Myocyte (in vitro differentiated cells): ENCODE measurements around the gene ZBTB3. TPM values are rescaled to one million over a fixed set of nuclear protein-coding genes. Genes with fewer than 3 reads are reported as not detected.
"Not testable (repeated sequence)": the region's sequence is repeated elsewhere in the genome, so short reads cannot be mapped to it uniquely, and the experiment has no call there.

Experiments used
- DNase-seq: peaks from one replicate; pipeline ENCODE4 v3.0.0-alpha.2; 2012; ENCODE audit warnings: low read depth
- polyA plus RNA-seq: library from polyadenylated mRNA; unstranded; fragments of >200 nt; gene quantifications from one replicate; pipeline ENCODE4 v1.2.1, GENCODE V29; 2012; ENCODE audit warnings: missing spikeins
- total RNA-seq: library from RNA; depleted of rRNA; stranded (reverse); fragments of >200 nt; gene quantifications from 2 replicates; pipeline ENCODE4 v1.2.3, GENCODE V29; 2014

Gene ZBTB3
- total RNA-seq, result 6.6 TPM in 2 replicates
- 3.7 TPM for polyA plus RNA-seq

DNA sequence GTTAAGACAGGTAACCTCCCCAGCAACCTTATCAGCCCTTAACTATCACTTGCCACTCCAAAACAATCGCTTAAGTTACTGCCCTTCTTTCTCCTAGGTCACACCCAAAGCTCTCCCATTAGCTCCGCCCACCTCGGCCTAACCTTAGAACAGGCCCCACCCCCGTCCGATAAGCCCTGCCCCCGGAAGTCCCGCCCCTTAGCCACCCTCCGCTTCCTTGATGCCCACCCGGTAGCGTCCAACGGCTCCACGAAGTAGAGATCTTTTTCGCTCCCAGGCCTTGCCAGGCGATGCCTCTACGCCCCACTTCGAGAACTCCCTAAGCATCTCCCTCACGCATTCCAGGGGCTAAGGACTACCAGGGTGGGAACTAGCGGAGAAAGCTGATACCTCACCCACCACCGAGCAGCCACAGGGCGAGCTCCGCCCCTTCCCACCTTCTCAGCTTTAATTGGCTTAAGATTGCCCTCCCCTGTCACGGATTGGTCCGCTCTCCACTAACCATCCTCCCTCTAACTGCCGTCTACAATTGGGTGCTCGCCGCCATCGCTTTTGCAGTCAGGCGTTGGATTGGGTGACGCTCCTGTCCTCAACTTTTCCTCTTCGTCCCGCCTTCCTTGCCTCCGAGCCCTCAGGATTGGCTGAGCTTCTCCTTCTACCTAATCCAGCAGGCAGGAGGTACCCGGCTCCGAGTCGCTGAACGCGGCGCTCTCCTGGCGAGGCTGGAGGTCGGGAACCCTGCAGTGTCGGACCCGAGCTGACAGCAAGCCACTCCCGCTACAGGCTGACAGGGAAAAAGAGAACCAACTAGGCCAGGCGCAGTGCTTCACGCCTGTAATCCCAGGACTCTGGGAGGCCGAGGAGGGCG lies at the start of gene ZBTB3:
Gene ZBTB3 (minus strand): TSS at position 425 of the 868 bp plus-strand sequence. CDS start 496 bp downstream, outside the sequence.
- peak; percentile 100 for DNase-seq

DNA sequence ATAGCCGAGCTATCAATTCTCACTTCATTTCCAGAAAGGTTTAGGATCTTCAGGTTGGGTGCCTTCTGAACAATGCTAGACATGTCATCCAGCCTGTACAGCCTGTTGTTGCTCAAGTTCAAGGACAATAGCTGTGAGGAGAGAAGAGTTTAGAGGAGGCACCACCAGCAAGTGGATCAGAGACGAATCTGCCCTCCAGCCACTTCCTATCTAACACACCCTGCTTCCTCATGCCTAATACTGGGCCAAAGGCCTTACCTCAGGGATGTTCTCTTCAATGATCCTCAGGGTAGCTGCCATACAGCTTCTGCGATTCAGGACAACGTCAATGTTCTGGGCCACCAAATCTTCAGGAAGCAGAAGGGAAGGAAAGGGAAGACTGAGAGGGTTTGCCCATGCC lies 47.1 kb upstream of the ZBTB3 start:
- no peak for DNase-seq

DNA sequence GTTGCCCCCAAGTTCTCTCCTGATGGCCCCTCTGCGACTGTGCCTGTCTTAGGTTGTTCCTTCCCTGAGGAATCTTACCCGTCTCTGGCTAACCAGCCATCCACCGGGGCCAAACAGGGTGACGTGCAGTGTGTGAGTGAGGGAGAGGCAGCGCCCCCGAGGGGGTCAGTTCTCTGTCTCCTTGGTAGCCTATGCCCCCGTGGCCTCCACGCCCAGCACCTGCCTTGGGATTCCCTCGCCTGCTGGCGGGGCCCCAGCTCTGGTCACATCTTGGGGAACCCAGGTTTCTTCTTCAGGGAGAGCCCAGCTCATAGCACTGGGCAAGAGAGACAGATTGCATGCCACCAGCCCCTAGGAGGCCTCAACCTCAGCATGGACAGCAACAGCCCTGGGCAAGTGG lies 45.5 kb upstream of the ZBTB3 start:
- DNase-seq, result no peak

DNA sequence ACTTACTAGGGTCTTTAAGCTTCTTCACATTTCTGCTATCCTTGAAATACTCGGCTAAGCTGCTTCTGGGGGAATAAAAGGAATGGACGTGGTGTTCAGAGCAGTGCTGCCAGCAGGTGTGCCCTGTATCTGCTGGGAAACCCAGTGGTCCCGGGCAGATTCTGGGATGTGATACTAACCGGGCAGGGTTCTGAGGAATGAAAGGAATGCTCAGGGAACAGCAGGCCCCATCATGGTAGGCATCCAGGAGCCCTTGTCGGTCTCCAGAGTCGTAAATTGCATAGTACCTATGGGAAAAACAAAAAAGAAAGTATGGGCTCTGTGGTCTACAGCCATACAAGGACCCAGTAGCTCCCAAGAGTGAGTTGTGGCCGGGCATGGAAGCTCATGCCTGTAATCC lies 42.3 kb upstream of the ZBTB3 start:
- DNase-seq, result no peak

DNA sequence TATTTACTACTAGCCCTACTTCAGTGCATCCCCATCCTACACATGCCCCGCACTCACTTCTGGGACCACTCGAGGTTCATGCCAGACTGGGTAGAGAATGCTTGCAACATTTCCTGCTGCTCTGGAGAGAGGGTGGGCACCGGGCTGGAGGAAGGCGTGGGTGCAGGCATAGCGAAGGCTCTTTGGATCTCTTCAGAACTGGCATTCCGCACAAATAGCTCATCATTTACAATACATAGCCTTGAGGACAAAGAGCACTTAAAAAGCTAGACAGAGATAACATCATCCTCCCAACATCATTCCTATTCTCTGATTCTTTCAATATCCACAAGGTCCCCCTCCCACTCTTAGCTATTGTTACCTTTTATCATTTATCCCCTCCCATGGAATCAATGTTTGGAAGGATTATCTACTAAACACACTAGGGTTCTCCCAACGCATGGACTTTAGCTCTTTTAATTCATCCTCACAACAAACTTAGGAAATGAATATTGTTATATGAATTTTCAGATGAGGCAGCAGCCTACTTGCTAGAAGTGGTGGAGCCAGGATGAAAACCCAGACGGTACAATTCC lies 40.3 kb upstream of the ZBTB3 start:
- DNase-seq, result no peak

DNA sequence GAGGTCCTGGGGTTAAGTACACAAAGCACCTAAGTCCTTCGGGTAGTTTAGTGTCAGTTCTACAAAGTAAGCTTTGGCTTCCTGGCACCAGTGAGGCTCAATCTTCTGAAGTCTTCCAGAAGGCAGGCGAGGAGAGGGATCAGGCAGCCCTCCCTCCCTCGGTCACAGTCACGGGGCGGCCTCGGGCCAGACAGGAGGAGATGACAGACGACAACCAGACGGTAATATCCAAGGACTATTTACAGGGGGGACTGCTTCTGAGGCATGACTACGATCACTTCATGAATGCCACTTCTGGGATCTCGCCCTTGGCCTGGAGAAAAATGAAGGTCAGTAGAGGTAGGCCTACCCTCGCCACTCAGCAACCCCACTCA lies 38.2 kb upstream of the ZBTB3 start:
- no peak for DNase-seq

DNA sequence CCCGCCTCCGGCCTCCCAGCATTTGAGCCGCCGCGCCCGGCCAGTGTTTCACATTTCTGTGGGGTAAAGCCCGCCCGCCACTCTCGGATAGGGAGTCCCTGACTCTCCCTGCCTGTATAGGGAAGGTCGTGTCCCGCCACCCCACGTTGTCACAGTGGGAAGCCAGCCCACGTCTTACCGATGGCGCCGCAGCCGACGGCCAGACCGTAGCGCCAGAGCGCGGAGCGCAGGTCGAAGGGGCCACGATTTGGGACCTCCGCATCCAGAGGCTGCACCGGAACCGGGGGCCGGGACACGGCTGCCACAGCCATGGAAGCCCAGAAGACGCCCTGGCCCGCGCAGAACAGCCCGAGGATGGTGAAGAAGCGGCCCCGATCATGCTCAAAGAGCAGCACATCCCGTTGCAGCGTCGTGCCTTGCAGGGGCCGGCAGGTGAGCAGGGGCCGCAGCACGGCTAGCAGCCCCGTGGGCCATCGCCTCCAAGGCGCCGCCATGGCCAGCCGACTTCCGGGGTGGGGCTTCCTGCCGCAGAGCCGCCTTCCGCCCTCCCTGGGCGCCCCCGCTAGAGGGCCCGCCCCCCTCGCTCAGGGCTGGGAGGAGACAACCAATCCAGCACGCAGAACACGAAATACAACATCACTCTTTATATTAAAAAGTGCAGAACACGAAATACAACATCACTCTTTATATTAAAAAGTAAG lies 37.7 kb upstream of the ZBTB3 start, which contains the start of gene TMEM223:
Gene TMEM223 (minus strand): TSS at position 506 of the 701 bp plus-strand sequence. CDS start 12 bp downstream, at position 494.
- peak; percentile 81 for DNase-seq

DNA sequence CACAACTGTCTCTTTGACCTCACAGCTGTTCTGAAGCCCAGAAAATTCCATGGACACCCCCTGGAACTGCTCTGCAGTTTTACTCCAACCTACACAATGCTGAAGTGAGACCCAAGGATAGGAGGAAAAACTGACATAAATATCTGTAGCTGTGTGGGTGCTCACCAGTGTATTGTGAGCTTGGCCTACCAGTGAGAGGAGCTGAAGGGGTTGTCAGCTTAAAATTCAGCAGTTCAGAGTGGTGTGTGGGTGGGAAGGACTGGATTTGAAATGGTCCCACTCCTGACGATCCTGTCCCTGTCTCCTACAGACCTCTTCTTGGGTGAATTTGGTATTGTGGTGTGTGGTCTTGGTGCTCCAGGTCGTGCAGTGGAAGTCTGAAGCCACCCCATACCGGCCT lies 35.6 kb upstream of the ZBTB3 start:
- DNase-seq, result no peak

DNA sequence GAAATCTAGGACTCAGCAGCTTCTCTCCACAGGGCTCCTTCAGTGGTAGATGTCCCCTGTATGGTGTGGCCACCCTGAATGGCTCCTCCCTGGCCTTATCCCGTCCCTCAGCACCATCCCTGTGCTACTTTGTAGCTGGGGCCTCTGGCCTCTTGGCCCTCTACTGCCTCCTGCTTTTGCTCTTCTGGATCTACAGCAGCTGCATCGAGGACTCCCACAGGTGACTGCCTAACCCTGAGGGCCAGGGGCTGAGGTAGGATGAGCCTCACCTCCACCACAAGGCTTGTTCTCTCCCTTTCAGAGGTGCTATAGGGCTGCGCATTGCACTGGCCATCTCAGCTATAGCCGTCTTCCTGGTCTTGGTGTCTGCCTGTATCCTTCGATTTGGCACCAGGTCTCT lies 35.0 kb upstream of the ZBTB3 start:
- no peak for DNase-seq

DNA sequence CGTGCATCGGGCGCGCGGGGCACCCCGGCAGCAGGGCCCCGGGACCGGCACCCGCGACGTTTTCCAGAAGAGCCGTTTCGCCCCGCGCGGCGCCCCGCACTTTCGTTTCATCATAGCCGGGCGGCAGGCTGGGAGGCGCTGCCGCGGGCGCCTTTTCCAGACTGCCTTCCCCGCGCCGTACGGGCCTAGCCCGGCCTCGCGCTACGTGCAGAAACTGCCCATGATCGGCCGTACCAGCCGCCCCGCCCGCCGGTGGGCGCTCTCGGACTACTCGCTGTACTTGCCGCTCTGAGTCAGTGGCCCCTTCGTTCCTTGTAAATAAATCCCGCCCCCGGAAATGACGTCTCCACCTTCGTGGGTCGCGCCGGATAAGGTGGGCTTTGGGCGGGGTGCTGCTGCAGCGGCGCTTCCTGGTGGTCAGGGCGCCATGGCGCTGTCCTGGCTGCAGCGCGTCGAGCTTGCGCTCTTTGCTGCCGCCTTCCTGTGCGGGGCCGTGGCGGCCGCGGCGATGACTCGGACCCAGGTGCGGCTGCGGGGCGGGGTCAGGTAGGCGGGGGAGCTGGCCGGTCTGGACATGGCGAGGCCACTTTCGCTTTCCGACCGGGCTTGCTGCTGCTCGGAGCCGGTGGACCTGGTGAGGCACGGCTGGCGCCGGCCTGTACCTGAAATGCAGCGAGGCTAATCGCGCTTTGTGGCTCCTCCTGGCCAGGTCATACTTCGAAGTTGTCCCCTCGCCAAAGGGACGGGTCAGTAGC lies 33.2 kb upstream of the ZBTB3 start, which contains the start of gene TMEM179B:
Gene TMEM179B (plus strand): TSS at position 398 of the 755 bp plus-strand sequence. CDS start 30 bp downstream, at position 428.
- DNase-seq, result peak; percentile 99

DNA sequence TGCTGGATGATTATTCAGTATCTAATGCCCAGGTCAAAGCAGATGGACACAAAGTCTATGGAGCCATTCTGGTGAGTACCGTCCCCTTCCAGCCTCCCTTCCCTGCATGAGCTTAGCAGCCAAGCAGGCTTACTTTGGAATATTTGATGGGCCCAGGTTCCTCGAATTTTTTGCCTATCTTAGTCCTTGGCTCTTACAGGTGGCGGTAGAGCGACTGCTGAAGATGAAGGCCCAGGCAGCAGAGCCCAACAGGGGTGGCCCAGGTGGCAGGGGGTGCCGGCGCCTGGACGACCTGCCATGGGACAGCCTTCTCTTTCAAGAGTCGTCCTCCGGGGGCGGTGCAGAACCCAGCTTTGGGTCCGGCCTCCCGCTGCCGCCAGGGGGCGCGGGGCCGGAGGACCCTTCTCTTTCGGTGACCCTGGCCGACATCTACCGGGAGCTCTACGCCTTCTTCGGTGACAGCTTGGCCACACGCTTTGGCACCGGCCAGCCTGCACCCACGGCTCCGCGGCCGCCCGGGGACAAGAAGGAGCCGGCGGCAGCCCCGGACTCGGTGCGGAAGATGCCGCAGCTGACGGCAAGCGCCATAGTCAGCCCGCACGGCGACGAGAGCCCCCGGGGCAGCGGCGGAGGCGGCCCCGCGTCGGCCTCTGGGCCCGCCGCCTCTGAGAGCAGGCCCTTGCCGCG lies 32.5 kb upstream of the ZBTB3 start:
- DNase-seq, result peak; percentile 90

DNA sequence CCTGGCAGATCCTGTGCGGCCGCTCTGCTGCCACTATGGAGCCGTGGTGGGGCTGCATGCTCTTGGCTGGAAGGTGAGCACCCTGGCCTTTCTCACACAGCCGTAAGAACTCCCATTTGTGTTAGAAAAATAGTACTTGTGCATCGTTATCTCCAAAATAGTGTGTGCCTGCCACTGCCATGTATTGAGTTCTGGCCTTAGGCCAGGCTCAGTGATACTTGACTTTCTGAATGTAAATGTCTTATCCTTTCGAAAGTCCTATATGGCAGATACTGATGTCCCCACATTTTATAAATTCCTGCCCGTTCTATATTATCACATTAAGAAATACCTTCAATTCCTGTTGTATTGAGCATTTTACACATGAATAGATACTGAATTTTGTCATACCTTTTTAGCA lies 28.8 kb upstream of the ZBTB3 start:
- DNase-seq, result no peak

DNA sequence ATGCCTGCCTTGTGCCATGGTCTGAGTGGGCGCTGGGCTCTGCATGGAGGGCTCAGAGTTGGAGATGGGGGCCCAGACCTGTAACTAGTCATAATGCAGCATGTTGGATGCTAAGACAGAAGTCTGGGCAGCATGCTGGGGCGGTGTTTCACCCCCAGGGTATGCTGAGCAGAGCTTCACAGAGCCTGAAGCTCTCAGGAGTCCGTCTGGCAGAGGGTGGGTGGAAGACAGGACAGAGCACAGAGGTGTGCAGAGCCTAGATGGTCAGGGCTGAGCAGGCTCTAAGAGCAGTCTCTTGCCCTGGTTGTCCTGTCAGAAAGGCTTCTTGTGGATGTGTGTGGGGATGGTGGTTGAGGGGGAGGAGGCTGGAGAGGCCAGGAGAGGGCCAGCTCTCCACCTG lies 24.5 kb upstream of the ZBTB3 start:
- DNase-seq, result no peak

DNA sequence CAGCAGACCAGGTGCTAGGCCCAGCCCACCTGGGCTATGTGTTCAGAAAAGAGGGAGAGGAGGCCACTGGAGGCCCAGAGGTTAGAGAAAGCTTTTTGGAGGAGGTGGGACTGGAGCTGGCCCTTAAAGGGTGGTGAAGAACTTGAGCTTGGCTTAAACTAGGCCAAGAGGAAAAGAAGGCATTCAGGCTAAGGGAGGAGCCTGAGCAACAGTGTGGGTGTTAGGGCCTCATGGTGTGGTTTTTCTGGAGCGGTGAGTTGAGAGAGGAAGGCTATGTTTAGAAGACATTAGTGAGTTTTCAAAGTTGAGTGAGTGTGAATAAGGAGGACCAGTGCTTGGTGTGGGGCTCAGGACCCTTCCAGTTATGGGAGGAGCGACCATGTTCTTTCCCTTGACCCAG lies 23.4 kb upstream of the ZBTB3 start:
- no peak for DNase-seq

DNA sequence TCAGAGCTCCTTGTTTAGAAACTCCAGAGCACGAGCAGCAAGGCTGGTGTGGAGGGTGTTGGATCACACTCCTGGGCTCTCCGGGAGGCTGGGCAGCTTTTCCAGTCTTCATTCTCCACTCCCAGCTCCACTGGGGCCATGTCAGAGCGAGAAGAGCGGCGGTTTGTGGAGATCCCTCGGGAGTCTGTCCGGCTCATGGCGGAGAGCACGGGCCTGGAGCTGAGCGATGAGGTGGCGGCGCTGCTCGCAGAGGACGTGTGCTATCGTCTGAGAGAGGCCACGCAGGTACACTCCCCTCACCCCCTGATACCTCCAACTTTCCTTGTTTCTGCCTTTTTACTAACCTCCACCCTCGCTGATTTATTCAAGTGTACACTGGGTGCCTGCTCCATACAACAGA lies 21.7 kb upstream of the ZBTB3 start:
- no peak for DNase-seq

DNA sequence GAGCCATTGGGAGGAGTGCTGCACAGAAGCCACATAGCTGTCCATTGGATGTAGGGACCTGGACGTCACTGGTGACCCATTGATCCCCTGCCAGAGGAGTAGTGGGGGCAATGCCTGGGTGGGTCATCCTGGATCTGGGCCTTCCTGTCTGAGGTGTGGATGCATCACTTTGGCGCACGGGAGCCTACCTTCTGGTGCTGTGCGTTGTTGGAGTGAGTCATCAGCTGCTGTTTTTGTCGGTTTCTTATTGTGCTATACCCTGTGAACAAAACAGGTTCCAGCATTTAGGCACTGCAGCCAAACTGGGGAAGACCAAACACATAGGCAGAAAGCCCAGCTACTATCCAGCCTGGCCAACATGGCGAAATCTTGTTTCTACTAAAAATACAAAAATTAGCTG lies 20.4 kb upstream of the ZBTB3 start:
- DNase-seq, result no peak

DNA sequence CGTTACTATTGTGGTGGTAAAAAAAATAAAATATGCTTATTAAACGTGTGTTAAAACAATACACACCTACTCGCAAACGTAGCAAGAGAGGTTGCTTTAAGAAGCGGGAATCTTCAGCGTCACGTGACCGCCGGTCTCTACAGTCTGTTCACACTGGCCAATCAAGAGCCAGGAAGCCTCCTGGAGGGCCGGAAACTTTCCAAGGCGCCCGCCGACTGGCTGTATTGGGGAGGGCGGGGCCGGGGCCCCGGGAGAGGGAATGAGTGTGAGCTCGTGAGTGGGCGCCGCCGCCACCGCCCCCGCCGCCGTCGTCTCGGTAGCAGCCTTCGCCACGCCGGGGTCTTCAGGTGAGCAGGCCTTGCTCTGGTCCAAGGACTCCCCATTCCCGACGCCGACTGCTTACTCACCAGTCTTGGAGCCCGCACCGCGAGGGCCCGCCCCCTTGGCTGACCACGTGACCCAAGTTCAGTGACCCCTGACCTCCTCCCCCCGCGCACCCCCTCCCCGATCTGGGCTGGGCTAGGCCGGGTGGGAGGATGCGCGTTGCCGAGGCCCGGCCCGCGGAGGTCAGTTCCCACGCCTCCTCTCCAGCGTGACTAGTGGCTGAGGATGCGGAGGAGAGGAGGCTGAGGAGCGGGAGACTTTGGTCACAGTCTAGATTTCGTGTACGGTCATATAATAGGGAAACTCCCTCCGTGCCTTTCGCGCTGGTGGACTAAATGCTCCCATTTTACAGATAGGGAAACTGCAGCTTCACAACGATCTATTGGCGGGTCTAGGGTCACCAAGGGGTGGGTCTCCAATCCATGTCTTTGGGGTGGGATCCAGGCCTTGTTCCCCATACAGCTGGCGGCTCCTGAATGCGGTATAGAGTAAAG lies 17.4 kb upstream of the ZBTB3 start, which contains the start of gene TAF6L:
Gene TAF6L (plus strand): TSS at position 253 of the 878 bp plus-strand sequence. CDS start 4,388 bp downstream, outside the sequence.
- DNase-seq, result peak; percentile 99

DNA sequence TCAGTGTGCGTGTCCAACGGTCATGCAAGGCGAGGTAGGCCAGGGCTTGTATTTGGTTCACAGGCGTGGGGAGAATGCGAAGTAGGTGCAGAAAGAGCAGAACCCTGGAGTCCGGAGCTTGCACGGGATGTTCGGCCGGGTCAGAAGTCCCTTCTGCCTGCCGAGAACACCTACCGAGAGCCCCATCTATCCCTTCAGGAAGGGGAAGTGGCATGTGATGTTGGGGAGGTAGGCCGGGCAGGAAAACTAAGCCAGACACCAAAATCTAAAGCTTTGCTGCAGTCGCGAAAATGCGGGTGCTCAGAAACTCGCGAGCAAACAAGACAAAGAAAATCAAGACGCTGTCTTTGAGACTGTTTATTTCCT lies 16.8 kb upstream of the ZBTB3 start:
- no peak for DNase-seq

DNA sequence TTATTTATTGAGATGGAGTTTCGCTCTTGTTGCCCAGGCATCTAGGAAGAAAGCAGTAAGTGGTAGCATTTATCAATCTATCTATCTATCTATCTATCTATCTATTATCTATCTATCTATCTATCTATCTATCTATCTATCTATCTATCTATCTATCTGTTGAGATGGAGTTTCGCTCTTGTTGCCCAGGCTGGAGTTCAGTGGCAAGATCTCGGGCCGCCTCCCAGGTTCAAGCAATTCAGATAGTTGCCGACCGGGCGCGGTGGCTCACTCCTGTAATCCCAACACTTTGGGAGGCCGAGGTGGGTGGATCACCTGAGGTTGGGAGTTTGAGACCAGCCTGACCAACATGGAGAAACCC lies 6.9 kb upstream of the ZBTB3 start:
- DNase-seq, result not testable (repeated sequence)
